ENCODE data around the gene RIC1. TPM values are rescaled to one million over a fixed set of nuclear protein-coding genes. Genes with fewer than 3 reads are reported as not detected.
"Not testable (repeated sequence)": the region's sequence is repeated elsewhere in the genome, so short reads cannot be mapped to it uniquely, and the experiment has no call there.

RIC1 gene
- total RNA-seq, 5 donors from 2014 or later (not counting 1 experiment from before 2014, with no cell fraction given), result 22.2 to 29.9 (median 22.9) TPM

- H3K9me3 Mint-ChIP-seq, result peaks cover 15 to 21% (median 17%) of the 10 kb centered on the region in 3 donors
- peaks cover 50% of the 10 kb centered on the region for H3K36me3 Mint-ChIP-seq
- H3K36me3 ChIP-seq (ENCODE audit: control insufficient read depth in 2 of 2, extremely low read depth in 1 of 2, insufficient read depth in 1 of 2, low read length in 1 of 2), result no peaks in the 10 kb centered on the region
- WGBS (ENCODE audit: insufficient coverage), result 100% methylated on average over 2 of the region's 6 CpGs
- peak overlapping the region in 2 of 3 donors; percentile 41 to 44 for H3K4me3 Mint-ChIP-seq
- no peaks in the 10 kb centered on the region for H3K9me3 ChIP-seq
- CTCF ChIA-PET, result interaction anchor here in 1 of 2 donors (0.6 to 0.7 kb wide), 3 partner anchors 59 to 313 kb away, joined by 3 to 5 read pairs (median 5); no protein-coding TSS in a partner anchor
- no peaks in the 10 kb centered on the region for H3K27me3 ChIP-seq (replicated peaks in 1 of 2; ENCODE audit: control insufficient read depth in 2 of 2, extremely low read depth in 1 of 2, insufficient read depth in 2 of 2, low read length in 1 of 2)
- ATAC-seq (replicated peaks in 1 of 4), result no peak
- no peaks in the 10 kb centered on the region for H3K27me3 Mint-ChIP-seq
- no peak for DNase-seq
- H3K4me3 ChIP-seq (ENCODE audit: control insufficient read depth in 1 of 2, extremely low read depth in 1 of 2, low read length in 1 of 2), result no peak overlapping the region
- peaks cover 19 to 26% of the 10 kb centered on the region in 2 experiments for H3K4me1 ChIP-seq (ENCODE audit: control insufficient read depth in 1 of 2, extremely low read depth in 1 of 2, insufficient read depth in 2 of 2, low read length in 2 of 2)
- peaks cover 74 to 80% (median 80%) of the 10 kb centered on the region in 3 donors for H3K4me1 Mint-ChIP-seq
- POLR2A ChIA-PET, result interaction anchor here in 1 of 2 donors (0.7 kb wide), 2 partner anchors 9 to 44 kb away, joined by 3 to 5 read pairs; no protein-coding TSS in a partner anchor
- peak overlapping the region in 1 of 2 donors; percentile 68 for H3K27ac Mint-ChIP-seq
- no peak overlapping the region for H3K27ac ChIP-seq (ENCODE audit: low read length)
Measured at GRCh38 chr9:5667391-5667790, 38.5 kb downstream of the RIC1 start.

- Histone ChIP-seq H3K4me1 (ENCODE audit: control insufficient read depth in 1 of 2, extremely low read depth in 1 of 2, insufficient read depth in 2 of 2, low read length in 2 of 2) (peaks cover 20 to 26% of the 10 kb centered on the region in 2 experiments), H3K27ac (ENCODE audit: low read length) (no peak overlapping the region), H3K36me3 (ENCODE audit: control insufficient read depth in 2 of 2, extremely low read depth in 1 of 2, insufficient read depth in 1 of 2, low read length in 1 of 2) (no peaks in the 10 kb centered on the region), H3K4me3 (ENCODE audit: control insufficient read depth in 1 of 2, extremely low read depth in 1 of 2, low read length in 1 of 2) (no peak overlapping the region), H3K9me3 (no peaks in the 10 kb centered on the region), H3K27me3 (replicated peaks in 1 of 2; ENCODE audit: control insufficient read depth in 2 of 2, extremely low read depth in 1 of 2, insufficient read depth in 2 of 2, low read length in 1 of 2) (no peaks in the 10 kb centered on the region)
- POLR2A ChIA-PET, result no interaction called here
- no peak overlapping the region for H3K27ac Mint-ChIP-seq
- H3K9me3 Mint-ChIP-seq, result no peaks in the 10 kb centered on the region
- peaks cover 34% of the 10 kb centered on the region for H3K36me3 Mint-ChIP-seq
- no peaks in the 10 kb centered on the region for H3K27me3 Mint-ChIP-seq
- no peak for DNase-seq
- no peak overlapping the region for H3K4me3 Mint-ChIP-seq
- H3K4me1 Mint-ChIP-seq, result peaks cover 58 to 69% (median 67%) of the 10 kb centered on the region in 3 donors
- CTCF ChIA-PET, result interaction anchor here in 1 of 2 donors (0.5 kb wide), 1 partner anchor 162 kb away, joined by 3 read pairs; no protein-coding TSS in a partner anchor
- no CpG with 5 or more reads among the region's 2 CpGs for WGBS (ENCODE audit: insufficient coverage)
- ATAC-seq (replicated peaks in 1 of 4), result no peak
Measured at GRCh38 chr9:5670079-5670478, 41.2 kb downstream of the RIC1 start.

- no peaks in the 10 kb centered on the region for H3K27me3 Mint-ChIP-seq
- H3K4me3 Mint-ChIP-seq, result peak overlapping the region in 2 of 3 donors; percentile 5 to 32
- peaks cover 25% of the 10 kb centered on the region for H3K36me3 Mint-ChIP-seq
- ChIA-PET CTCF (interaction anchor here (0.6 to 1.2 kb wide), 2 partner anchors 72 to 747 kb away, joined by 4 read pairs; no protein-coding TSS in a partner anchor), POLR2A (interaction anchor here in 1 of 2 donors (1.0 kb wide), 1 partner anchor 43 kb away, joined by 3 read pairs; no protein-coding TSS in a partner anchor)
- Histone ChIP-seq H3K4me3 (ENCODE audit: control insufficient read depth in 1 of 2, extremely low read depth in 1 of 2, low read length in 1 of 2) (no peak overlapping the region), H3K27ac (ENCODE audit: low read length) (peak overlapping the region; percentile 26), H3K27me3 (replicated peaks in 1 of 2; ENCODE audit: control insufficient read depth in 2 of 2, extremely low read depth in 1 of 2, insufficient read depth in 2 of 2, low read length in 1 of 2) (no peaks in the 10 kb centered on the region), H3K4me1 (ENCODE audit: control insufficient read depth in 1 of 2, extremely low read depth in 1 of 2, insufficient read depth in 2 of 2, low read length in 2 of 2) (peaks cover 14 to 17% of the 10 kb centered on the region in 2 experiments), H3K9me3 (no peaks in the 10 kb centered on the region), H3K36me3 (ENCODE audit: control insufficient read depth in 2 of 2, extremely low read depth in 1 of 2, insufficient read depth in 1 of 2, low read length in 1 of 2) (no peaks in the 10 kb centered on the region)
- peaks cover 0 to 4% (median 3%) of the 10 kb centered on the region in 3 donors for H3K9me3 Mint-ChIP-seq
- DNase-seq (peak in 20 of 35 experiments; percentile 4 to 62 (median 13)), ATAC-seq (replicated peaks in 1 of 4) (peak; percentile 74 to 99 (median 96))
- H3K4me1 Mint-ChIP-seq, result peaks cover 41 to 55% (median 51%) of the 10 kb centered on the region in 3 donors
- 25% methylated on average over 1 of the region's 3 CpGs for WGBS (ENCODE audit: insufficient coverage)
- peak overlapping the region; percentile 5 to 15 for H3K27ac Mint-ChIP-seq
Measured at GRCh38 chr9:5671711-5672353, 42.9 kb downstream of the RIC1 start.

- peaks cover 9 to 10% of the 10 kb centered on the region in 2 experiments for H3K4me1 ChIP-seq (ENCODE audit: control insufficient read depth in 1 of 2, extremely low read depth in 1 of 2, insufficient read depth in 2 of 2, low read length in 2 of 2)
- H3K9me3 Mint-ChIP-seq; H3K27me3 Mint-ChIP-seq; H3K9me3 ChIP-seq; DNase-seq; H3K27ac ChIP-seq (ENCODE audit: low read length); H3K27ac Mint-ChIP-seq; H3K36me3 ChIP-seq (ENCODE audit: control insufficient read depth in 2 of 2, extremely low read depth in 1 of 2, insufficient read depth in 1 of 2, low read length in 1 of 2); H3K4me3 ChIP-seq (ENCODE audit: control insufficient read depth in 1 of 2, extremely low read depth in 1 of 2, low read length in 1 of 2); CTCF ChIA-PET; H3K4me3 Mint-ChIP-seq; ATAC-seq (replicated peaks in 1 of 4); H3K27me3 ChIP-seq (replicated peaks in 1 of 2; ENCODE audit: control insufficient read depth in 2 of 2, extremely low read depth in 1 of 2, insufficient read depth in 2 of 2, low read length in 1 of 2): not testable (repeated sequence)
- Mint-ChIP-seq H3K4me1 (peaks cover 16 to 30% (median 24%) of the 10 kb centered on the region in 3 donors), H3K36me3 (peaks cover 15% of the 10 kb centered on the region)
- whole genome bisulfite sequencing (ENCODE audit: insufficient coverage), result 94% methylated on average over 9 of the region's 11 CpGs
- POLR2A ChIA-PET, result interaction anchor here in 1 of 2 donors (0.6 kb wide), 1 partner anchor 30 kb away, joined by 5 read pairs; no protein-coding TSS in a partner anchor
Measured at GRCh38 chr9:5675046-5675445, 46.1 kb downstream of the RIC1 start.

GRCh38 chr9:5683591-5683990, 54.7 kb downstream of the RIC1 start:
- H3K27me3 ChIP-seq (replicated peaks in 1 of 2; ENCODE audit: control insufficient read depth in 2 of 2, extremely low read depth in 1 of 2, insufficient read depth in 2 of 2, low read length in 1 of 2); H3K27ac ChIP-seq (ENCODE audit: low read length); ATAC-seq (replicated peaks in 1 of 4); H3K9me3 ChIP-seq; H3K4me3 ChIP-seq (ENCODE audit: control insufficient read depth in 1 of 2, extremely low read depth in 1 of 2, low read length in 1 of 2); H3K4me3 Mint-ChIP-seq; H3K27me3 Mint-ChIP-seq; DNase-seq; CTCF ChIA-PET; H3K36me3 ChIP-seq (ENCODE audit: control insufficient read depth in 2 of 2, extremely low read depth in 1 of 2, insufficient read depth in 1 of 2, low read length in 1 of 2); H3K4me1 ChIP-seq (ENCODE audit: control insufficient read depth in 1 of 2, extremely low read depth in 1 of 2, insufficient read depth in 2 of 2, low read length in 2 of 2); H3K27ac Mint-ChIP-seq: not testable (repeated sequence)
- H3K9me3 Mint-ChIP-seq, result peaks cover 3 to 19% (median 10%) of the 10 kb centered on the region in 3 donors
- 89% methylated on average over 5 of the region's 11 CpGs for WGBS (ENCODE audit: insufficient coverage)
- H3K4me1 Mint-ChIP-seq, result peaks cover 21 to 38% (median 24%) of the 10 kb centered on the region in 3 donors
- peaks cover 21% of the 10 kb centered on the region for H3K36me3 Mint-ChIP-seq
- POLR2A ChIA-PET, result interaction anchor here (0.5 kb wide), 2 partner anchors 12 to 158 kb away, joined by 3 to 4 read pairs; no protein-coding TSS in a partner anchor

- Mint-ChIP-seq H3K27ac (no peak overlapping the region), H3K36me3 (peaks cover 21% of the 10 kb centered on the region), H3K27me3 (no peaks in the 10 kb centered on the region), H3K4me1 (peaks cover 21 to 37% (median 23%) of the 10 kb centered on the region in 3 donors), H3K4me3 (no peak overlapping the region), H3K9me3 (peaks cover 3 to 19% (median 10%) of the 10 kb centered on the region in 3 donors)
- CTCF ChIA-PET, result no interaction called here
- 91% methylated on average over 4 of the region's 7 CpGs for WGBS (ENCODE audit: insufficient coverage)
- Histone ChIP-seq H3K4me1 (ENCODE audit: control insufficient read depth in 1 of 2, extremely low read depth in 1 of 2, insufficient read depth in 2 of 2, low read length in 2 of 2) (no peaks in the 10 kb centered on the region), H3K36me3 (ENCODE audit: control insufficient read depth in 2 of 2, extremely low read depth in 1 of 2, insufficient read depth in 1 of 2, low read length in 1 of 2) (no peaks in the 10 kb centered on the region), H3K4me3 (ENCODE audit: control insufficient read depth in 1 of 2, extremely low read depth in 1 of 2, low read length in 1 of 2) (no peak overlapping the region), H3K9me3 (no peaks in the 10 kb centered on the region), H3K27me3 (replicated peaks in 1 of 2; ENCODE audit: control insufficient read depth in 2 of 2, extremely low read depth in 1 of 2, insufficient read depth in 2 of 2, low read length in 1 of 2) (no peaks in the 10 kb centered on the region), H3K27ac (ENCODE audit: low read length) (no peak overlapping the region)
- ATAC-seq (replicated peaks in 1 of 4) (no peak), DNase-seq (peak in 1 of 35 experiments; percentile 4)
- POLR2A ChIA-PET, result interaction anchor here (0.5 kb wide), 2 partner anchors 12 to 158 kb away, joined by 3 to 4 read pairs; no protein-coding TSS in a partner anchor
Measured at GRCh38 chr9:5684101-5684500, 55.2 kb downstream of the RIC1 start.

All from T-cell (primary cell).